H1 (cell line): ENCODE data around the gene PFKP. TPM values are rescaled to one million over a fixed set of nuclear protein-coding genes. Genes with fewer than 3 reads are reported as not detected.

ENCODE experiments used
- CTCF ChIA-PET: fragments of 300-600 bp; sonication (Branson Sonifier 250); formaldehyde crosslinking; loops from one replicate; lab custom pipeline; 2021; ENCODE audit not compliant: partially characterized antibody; lab: Charles Lee
- POLR2A ChIA-PET: fragments of 300-600 bp; sonication (Branson Sonifier 250); formaldehyde crosslinking; loops from one replicate; lab custom pipeline; 2021; ENCODE audit warnings: inconsistent platforms; ENCODE audit not compliant: partially characterized antibody; lab: Charles Lee
- DNase-seq, 2 experiments: peaks; one replicate each; pipeline versions ENCODE4 v3.0.0 to v3.0.0-alpha.2; 2010 to 2022; ENCODE audit warnings: low spot score in 2 of 2, low read depth in 1 of 2, mixed read lengths in 1 of 2
- FAIRE-seq: peaks from 2 replicates; lab custom pipeline; 2011; peaks lifted over from hg19 to GRCh38; lab: Jason Lieb, UNC
- H2AFZ ChIP-seq: 2 replicates; pipeline ENCODE4 v1.8.1; 2012; ENCODE audit warnings: low read length, inconsistent platforms
- H2AK5ac ChIP-seq: 2 replicates; pipeline ENCODE4 v1.6.1; 2013; ENCODE audit warnings: low read depth, low read length
- H2BK120ac ChIP-seq: replicated peaks from 2 replicates; pipeline ENCODE3; 2013; ENCODE audit warnings: low read depth, low read length, inconsistent platforms
- H2BK12ac ChIP-seq: 2 replicates; pipeline ENCODE4 v1.6.1; 2013; ENCODE audit warnings: low read depth, low read length
- H2BK15ac ChIP-seq: 2 replicates; pipeline ENCODE4 v1.6.1; 2013; ENCODE audit warnings: low read length
- H2BK20ac ChIP-seq: 2 replicates; pipeline ENCODE4 v1.6.1; 2013; ENCODE audit warnings: low read length
- H2BK5ac ChIP-seq: 2 replicates; pipeline ENCODE4 v1.6.1; 2013; ENCODE audit warnings: low read depth, low read length
- H3K14ac ChIP-seq: 2 replicates; pipeline ENCODE4 v1.6.1; 2013; ENCODE audit warnings: inconsistent platforms; ENCODE audit not compliant: insufficient read length
- H3K18ac ChIP-seq: 2 replicates; pipeline ENCODE4 v1.6.1; 2013; ENCODE audit warnings: low read length; ENCODE audit errors: extremely low read depth
- H3K23ac ChIP-seq: 2 replicates; pipeline ENCODE4 v1.6.1; 2013; ENCODE audit warnings: inconsistent platforms; ENCODE audit not compliant: insufficient read length
- H3K23me2 ChIP-seq: 2 replicates; pipeline ENCODE4 v1.6.1; 2013; ENCODE audit warnings: low read depth, low read length
- H3K27ac ChIP-seq: 2 replicates; pipeline ENCODE4 v1.6.1; 2011; ENCODE audit warnings: low read depth, low read length, inconsistent platforms
- H3K27me3 ChIP-seq, 4 experiments: replicated peaks in 1 of 4; 1 replicate in 1 of 4; 2 replicates in 3 of 4; pipeline versions ENCODE4 v1.6.1 to v1.8.1; 2011 to 2013; ENCODE audit warnings: low read length in 3 of 4, mild to moderate bottlenecking in 3 of 4, inconsistent platforms in 2 of 4, mixed read lengths in 2 of 4, moderate library complexity in 1 of 4; ENCODE audit not compliant: control insufficient read depth in 3 of 4, insufficient read depth in 3 of 4; ENCODE audit errors: extremely low read depth in 1 of 4
- H3K36me3 ChIP-seq, 4 experiments: 2 replicates each; pipeline versions ENCODE4 v1.6.1 to v1.8.1; 2011 to 2013; ENCODE audit warnings: mild to moderate bottlenecking in 4 of 4, low read length in 3 of 4, moderate library complexity in 2 of 4, control low read depth in 1 of 4, inconsistent platforms in 1 of 4; ENCODE audit not compliant: insufficient read depth in 4 of 4, control insufficient read depth in 2 of 4
- H3K4ac ChIP-seq: replicated peaks from 2 replicates; pipeline ENCODE3; 2013; ENCODE audit warnings: low read length, low read depth, mixed read lengths, inconsistent platforms; ENCODE audit not compliant: insufficient read length
- H3K4me1 ChIP-seq, 4 experiments: replicated peaks in 1 of 4; 1 replicate in 1 of 4; 2 replicates in 3 of 4; pipeline versions ENCODE4 v1.6.1 to v1.8.1; 2011 to 2013; ENCODE audit warnings: low read length in 3 of 4, inconsistent platforms in 2 of 4, mixed read lengths in 1 of 4; ENCODE audit not compliant: insufficient read depth in 4 of 4, control insufficient read depth in 3 of 4
- H3K4me2 ChIP-seq, 2 experiments: 2 replicates each; pipeline versions ENCODE4 v1.6.1 to v1.8.1; 2011 to 2013; ENCODE audit warnings: low read depth in 2 of 2, low read length in 2 of 2, control low read depth in 1 of 2, inconsistent platforms in 1 of 2, mild to moderate bottlenecking in 1 of 2; ENCODE audit not compliant: insufficient read depth in 1 of 2
- H3K4me3 ChIP-seq, 4 experiments: fragments of 200-600, 300-600 bp in 1 of 4; sonication (generic), shearing (Covaris generic), sonication (Bioruptor Twin) in 1 of 4; 2 replicates each; pipeline versions ENCODE4 v1.5.1 to v1.8.1; 2011 to 2016; ENCODE audit warnings: low read length in 4 of 4, low read depth in 3 of 4, control low read depth in 2 of 4, inconsistent platforms in 2 of 4, mild to moderate bottlenecking in 2 of 4, mixed read lengths in 1 of 4, moderate library complexity in 1 of 4; ENCODE audit not compliant: insufficient read depth in 2 of 4; ENCODE audit errors: extremely low read depth in 1 of 4
- H3K56ac ChIP-seq: replicated peaks from 2 replicates; pipeline ENCODE3; 2013; ENCODE audit warnings: low read depth, mild to moderate bottlenecking, mixed read lengths, low read length, inconsistent platforms; ENCODE audit not compliant: insufficient read length
- H3K79me1 ChIP-seq: 2 replicates; pipeline ENCODE4 v1.6.1; 2013; ENCODE audit warnings: low read depth, low read length, control low read depth
- H3K79me2 ChIP-seq, 2 experiments: 2 replicates each; pipeline versions ENCODE4 v1.6.1 to v1.8.1; 2012 to 2013; ENCODE audit warnings: low read length in 2 of 2, mild to moderate bottlenecking in 2 of 2, inconsistent platforms in 1 of 2; ENCODE audit not compliant: insufficient read depth in 2 of 2, control insufficient read depth in 1 of 2
- H3K9ac ChIP-seq, 4 experiments: replicated peaks in 1 of 4; 1 replicate in 1 of 4; 2 replicates in 3 of 4; pipeline versions ENCODE4 v1.6.1 to v1.8.1; 2011 to 2013; ENCODE audit warnings: low read depth in 3 of 4, low read length in 3 of 4, control low read depth in 2 of 4, mild to moderate bottlenecking in 2 of 4, moderate library complexity in 2 of 4, inconsistent platforms in 1 of 4; ENCODE audit errors: extremely low read depth in 1 of 4
- H3K9me3 ChIP-seq, 2 experiments: 2 replicates each; pipeline versions ENCODE4 v1.6.1 to v1.8.1; 2012 to 2013; ENCODE audit warnings: mild to moderate bottlenecking in 2 of 2, moderate library complexity in 2 of 2, control low read depth in 1 of 2, inconsistent platforms in 1 of 2, low read depth in 1 of 2, low read length in 1 of 2, mixed read lengths in 1 of 2; ENCODE audit not compliant: insufficient read depth in 2 of 2
- H4K20me1 ChIP-seq, 2 experiments: replicated peaks in 1 of 2; 2 replicates each; pipeline versions ENCODE3 to v1.8.1; 2011 to 2013; ENCODE audit warnings: inconsistent platforms in 2 of 2, low read length in 2 of 2, mild to moderate bottlenecking in 1 of 2; ENCODE audit not compliant: insufficient read depth in 2 of 2, control insufficient read depth in 1 of 2
- H4K5ac ChIP-seq: 2 replicates; pipeline ENCODE4 v1.6.1; 2013; ENCODE audit warnings: low read length, low read depth, mixed read lengths, inconsistent platforms; ENCODE audit not compliant: insufficient read length
- H4K8ac ChIP-seq: 2 replicates; pipeline ENCODE4 v1.8.0; 2013; ENCODE audit warnings: mild to moderate bottlenecking, moderate library complexity, low read length, inconsistent platforms; ENCODE audit not compliant: insufficient read depth; ENCODE audit errors: extremely low read depth
- H4K91ac ChIP-seq: replicated peaks from 2 replicates; pipeline ENCODE3; 2013; ENCODE audit warnings: low read length, mixed read lengths, inconsistent platforms; ENCODE audit not compliant: insufficient read length
- BRCA1 ChIP-seq: IDR thresholded peaks from 2 replicates; pipeline ENCODE4 v1.6.1; 2012; ENCODE audit warnings: low read depth, low read length, improper control_type of control experiment
- FOSL1 ChIP-seq: IDR thresholded peaks from 2 replicates; pipeline ENCODE4 v1.6.1; 2011; ENCODE audit warnings: mild to moderate bottlenecking, low read depth, low read length, moderate library complexity; ENCODE audit not compliant: insufficient read depth
- NANOG ChIP-seq: IDR thresholded peaks from 2 replicates; pipeline ENCODE4 v1.6.1; 2011; ENCODE audit warnings: low read length, low read depth, mild to moderate bottlenecking, inconsistent platforms; ENCODE audit not compliant: insufficient read depth, poor library complexity, severe bottlenecking
- SIX5 ChIP-seq: IDR thresholded peaks from 2 replicates; pipeline ENCODE4 v1.6.1; 2011; ENCODE audit warnings: mild to moderate bottlenecking, low read depth, low read length
- SP1 ChIP-seq: IDR thresholded peaks from 2 replicates; pipeline ENCODE4 v1.6.1; 2011; ENCODE audit warnings: low read depth, low read length
- TAF1 ChIP-seq: IDR thresholded peaks from 2 replicates; pipeline ENCODE4 v1.6.1; 2011; ENCODE audit warnings: mild to moderate bottlenecking, low read depth, low read length
- TAF7 ChIP-seq: optimal IDR thresholded peaks from 2 replicates; pipeline ENCODE3; 2011; ENCODE audit warnings: low read depth, mild to moderate bottlenecking, inconsistent platforms, low read length, moderate library complexity, borderline replicate concordance
- WGBS, 2 experiments: shearing (Covaris generic) in 1 of 2; methylation state at CpG; one replicate each; pipeline versions ENCODE4 v1.1.6 to v1.1.7; 2013 to 2015; ENCODE audit warnings: low lambda C conversion rate in 2 of 2, mixed read lengths in 2 of 2, inconsistent platforms in 1 of 2, low coverage in 1 of 2, missing lambda C conversion rate in 1 of 2; ENCODE audit not compliant: insufficient replicate concordance in 2 of 2, insufficient coverage in 1 of 2, insufficient read length in 1 of 2; ENCODE audit errors: extremely low coverage in 1 of 2, missing lambda C conversion rate in 1 of 2; 5-methylcytosine and 5-hydroxymethylcytosine counted together
- polyA plus RNA-seq, 7 experiments: library from polyadenylated mRNA; depleted of rRNA in 3 of 7; stranded (reverse) in 5 of 7; unstranded in 2 of 7; fragments of >200 nt in 5 of 7; fragments of 200-250 nt in 2 of 7; gene quantifications; 1 replicate in 5 of 7; 2 replicates in 1 of 7; 4 replicates in 1 of 7; pipeline versions ENCODE4 v1.2.1 to v1.2.3, GENCODE V29; 2011 to 2013; ENCODE audit warnings: missing spikeins in 2 of 7, mixed read lengths in 2 of 7
- total RNA-seq: library from RNA; stranded (reverse); fragmentation: NEBNext Ultra II Directional; extraction: Animal tissue kit (Norgen Biotek cat#: 25700); gene quantifications from 2 replicates; pipeline ENCODE4 v1.2.1, GENCODE V29; 2021
- TF ChIP-seq, protein P1 (sequence below): IDR thresholded peaks from 2 replicates; pipeline ENCODE4 v1.6.1; 2012; ENCODE audit warnings: low read length, inconsistent platforms

The PFKP gene
- total and polyA plus RNA-seq, 2 of the 8 experiments (the other 6 are each of a cell fraction or from before 2014, with no cell fraction given), result 51.2 to 128 TPM

DNA sequence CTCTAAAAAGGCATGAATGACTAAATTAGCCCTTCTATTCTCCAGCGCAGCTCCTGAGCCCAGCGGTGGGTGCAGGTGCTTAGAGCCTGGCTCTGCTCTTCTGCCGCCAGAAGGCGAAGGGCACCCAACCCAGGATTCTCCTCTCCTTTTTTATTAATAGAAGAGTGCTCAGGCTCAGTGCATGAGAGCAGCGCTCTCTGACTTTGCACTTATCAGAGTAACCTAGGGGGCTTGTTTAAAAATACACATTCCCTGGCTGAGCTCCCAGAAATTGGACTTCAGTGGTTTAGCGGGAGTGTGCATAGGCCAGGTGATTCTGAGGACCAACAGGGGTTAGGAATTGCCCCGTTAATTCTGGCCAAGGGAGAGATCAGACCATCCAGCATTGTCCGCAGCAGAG lies 1.7 kb upstream of the PFKP start:
- Histone ChIP-seq H4K8ac (no peak overlapping the region), H4K91ac (no peak overlapping the region), H3K9me3 (no peaks in the 10 kb centered on the region), H2BK5ac (no peak overlapping the region), H2AK5ac (no peak overlapping the region), H3K4me3 (no peak overlapping the region), H2BK20ac (no peak overlapping the region), H3K14ac (no peak overlapping the region), H3K4me2 (peak overlapping the region in 1 of 2 experiments; percentile 88; a peak in 1 of 4 replicates), H3K27ac (no peak overlapping the region), H2BK120ac (no peak overlapping the region), H4K20me1 (peaks cover 0 to 6% of the 10 kb centered on the region in 2 experiments), H2BK15ac (no peak overlapping the region), H3K4ac (no peak overlapping the region), H3K36me3 (peaks cover 0 to 7% (median 2%) of the 10 kb centered on the region in 4 experiments; a peak in 2 of 8 replicates), H2BK12ac (no peak overlapping the region), H3K4me1 (peaks cover 0 to 9% (median 3%) of the 10 kb centered on the region in 4 experiments; a peak in 2 of 7 replicates), H3K9ac (no peak overlapping the region), H4K5ac (no peak overlapping the region), H3K23me2 (peaks cover 18% of the 10 kb centered on the region; the same call in 1 of the 2 replicates), H3K18ac (no peak overlapping the region), H2AFZ (no peak overlapping the region), H3K23ac (no peak overlapping the region), H3K79me1 (peaks cover 5% of the 10 kb centered on the region), H3K56ac (no peak overlapping the region), H3K79me2 (peaks cover 13 to 19% of the 10 kb centered on the region in 2 experiments; a peak in 3 of 4 replicates), H3K27me3 (peaks cover 0 to 15% (median 12%) of the 10 kb centered on the region in 4 experiments; a peak in 6 of 7 replicates)
- ChIA-PET POLR2A (interaction anchor here (0.6 kb wide), 1 partner anchor 11 kb away, joined by 3 read pairs; no protein-coding TSS in a partner anchor), CTCF (interaction anchor here (0.6 kb wide), 1 partner anchor 1957 kb away, joined by 3 read pairs; no protein-coding TSS in a partner anchor)
- WGBS, 2 experiments, result 76% methylated on average over 8 of the region's 8 CpGs; no CpG with 5 or more reads in 1 of the 2 experiments
- TF ChIP-seq BRCA1 (no peak), NANOG (no peak), SP1 (no peak), FOSL1 (no peak), TAF7 (no peak), SIX5 (no peak), TAF1 (no peak)
- TF ChIP-seq, protein P1, sequence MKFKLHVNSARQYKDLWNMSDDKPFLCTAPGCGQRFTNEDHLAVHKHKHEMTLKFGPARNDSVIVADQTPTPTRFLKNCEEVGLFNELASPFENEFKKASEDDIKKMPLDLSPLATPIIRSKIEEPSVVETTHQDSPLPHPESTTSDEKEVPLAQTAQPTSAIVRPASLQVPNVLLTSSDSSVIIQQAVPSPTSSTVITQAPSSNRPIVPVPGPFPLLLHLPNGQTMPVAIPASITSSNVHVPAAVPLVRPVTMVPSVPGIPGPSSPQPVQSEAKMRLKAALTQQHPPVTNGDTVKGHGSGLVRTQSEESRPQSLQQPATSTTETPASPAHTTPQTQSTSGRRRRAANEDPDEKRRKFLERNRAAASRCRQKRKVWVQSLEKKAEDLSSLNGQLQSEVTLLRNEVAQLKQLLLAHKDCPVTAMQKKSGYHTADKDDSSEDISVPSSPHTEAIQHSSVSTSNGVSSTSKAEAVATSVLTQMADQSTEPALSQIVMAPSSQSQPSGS, result no peak
- no peak for DNase-seq
- FAIRE-seq, result no peak
